ENCODE measurements around the gene PPFIBP1. TPM values are rescaled to one million over a fixed set of nuclear protein-coding genes. Genes with fewer than 3 reads are reported as not detected.

PPFIBP1 gene
- total RNA-seq, 2 donors from 2014 or later: 63.9 to 67.5 TPM

DNA sequence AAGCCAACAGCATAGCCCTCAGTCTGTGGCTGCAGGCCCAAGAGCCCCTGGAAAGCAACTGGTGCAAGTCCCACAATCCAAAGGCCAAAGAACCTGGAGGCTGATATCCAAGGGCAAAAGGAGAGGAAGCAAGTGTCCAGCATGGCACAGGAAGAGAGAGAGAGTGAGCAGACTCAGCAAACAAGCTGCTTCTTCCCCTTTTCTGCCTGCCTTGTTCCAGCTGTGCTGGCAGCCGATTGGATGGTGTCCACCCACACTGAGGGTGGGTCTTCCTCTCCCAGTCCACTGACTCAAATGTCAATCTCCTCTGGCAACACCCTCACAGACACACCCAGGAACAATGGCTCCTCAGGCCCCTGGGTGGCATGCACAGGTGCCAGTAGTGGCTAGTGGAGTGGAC is 44.0 kb upstream of the PPFIBP1 start:
- Histone ChIP-seq H3K4me3 (no peak overlapping the region), H3K4me1 (no peaks in the 10 kb centered on the region), H3K27ac (no peak overlapping the region), H3K9me3 (peaks cover 0 to 9% (median 0%) of the 10 kb centered on the region in 3 donors), H3K36me3 (replicated peaks in 1 of 2; ENCODE audit: insufficient read depth in 1 of 2, low read depth in 2 of 2) (no peaks in the 10 kb centered on the region), H3K27me3 (no peaks in the 10 kb centered on the region)
- no peak for ATAC-seq
- TF ChIP-seq, protein P1, sequence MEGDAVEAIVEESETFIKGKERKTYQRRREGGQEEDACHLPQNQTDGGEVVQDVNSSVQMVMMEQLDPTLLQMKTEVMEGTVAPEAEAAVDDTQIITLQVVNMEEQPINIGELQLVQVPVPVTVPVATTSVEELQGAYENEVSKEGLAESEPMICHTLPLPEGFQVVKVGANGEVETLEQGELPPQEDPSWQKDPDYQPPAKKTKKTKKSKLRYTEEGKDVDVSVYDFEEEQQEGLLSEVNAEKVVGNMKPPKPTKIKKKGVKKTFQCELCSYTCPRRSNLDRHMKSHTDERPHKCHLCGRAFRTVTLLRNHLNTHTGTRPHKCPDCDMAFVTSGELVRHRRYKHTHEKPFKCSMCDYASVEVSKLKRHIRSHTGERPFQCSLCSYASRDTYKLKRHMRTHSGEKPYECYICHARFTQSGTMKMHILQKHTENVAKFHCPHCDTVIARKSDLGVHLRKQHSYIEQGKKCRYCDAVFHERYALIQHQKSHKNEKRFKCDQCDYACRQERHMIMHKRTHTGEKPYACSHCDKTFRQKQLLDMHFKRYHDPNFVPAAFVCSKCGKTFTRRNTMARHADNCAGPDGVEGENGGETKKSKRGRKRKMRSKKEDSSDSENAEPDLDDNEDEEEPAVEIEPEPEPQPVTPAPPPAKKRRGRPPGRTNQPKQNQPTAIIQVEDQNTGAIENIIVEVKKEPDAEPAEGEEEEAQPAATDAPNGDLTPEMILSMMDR (IDR thresholded peaks at IDR 0.05): no peak
- no peak for TF ChIP-seq POLR2A (IDR thresholded peaks at IDR 0.05)
- no peak for DNase-seq
- intact Hi-C loops (cut with DNase I): no loop called here
- 15 to 60% methylated on average over 1 of the region's 1 CpG for WGBS, 2 donors

DNA sequence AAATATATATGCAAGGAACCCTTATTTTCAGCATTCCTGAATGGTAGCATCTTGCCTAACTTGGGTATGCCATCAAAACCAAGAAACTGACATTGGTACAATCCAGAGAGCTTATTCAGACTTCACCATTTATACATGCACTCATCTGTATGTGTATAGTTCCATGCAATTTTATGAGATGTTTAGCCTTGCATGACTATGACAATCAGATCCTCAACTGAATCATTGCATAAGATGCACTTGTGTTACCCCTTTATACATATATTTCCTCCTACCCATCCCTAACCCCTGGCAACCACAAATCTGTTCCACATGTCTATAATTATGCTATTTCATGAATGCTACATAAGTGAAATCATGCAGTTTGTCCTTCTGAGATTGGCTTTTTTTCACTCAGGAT is 37.0 kb upstream of the PPFIBP1 start:
- no peak for TF ChIP-seq POLR2A (IDR thresholded peaks at IDR 0.05)
- TF ChIP-seq, protein P1 (IDR thresholded peaks at IDR 0.05): no peak
- intact Hi-C loops (cut with DNase I): no loop called here
- Histone ChIP-seq H3K27ac (no peak overlapping the region), H3K36me3 (replicated peaks in 1 of 2; ENCODE audit: insufficient read depth in 1 of 2, low read depth in 2 of 2) (no peaks in the 10 kb centered on the region), H3K4me3 (no peak overlapping the region), H3K9me3 (no peaks in the 10 kb centered on the region), H3K4me1 (peaks cover 3% of the 10 kb centered on the region), H3K27me3 (no peaks in the 10 kb centered on the region)
- DNase-seq: no peak
- ATAC-seq: no peak

DNA sequence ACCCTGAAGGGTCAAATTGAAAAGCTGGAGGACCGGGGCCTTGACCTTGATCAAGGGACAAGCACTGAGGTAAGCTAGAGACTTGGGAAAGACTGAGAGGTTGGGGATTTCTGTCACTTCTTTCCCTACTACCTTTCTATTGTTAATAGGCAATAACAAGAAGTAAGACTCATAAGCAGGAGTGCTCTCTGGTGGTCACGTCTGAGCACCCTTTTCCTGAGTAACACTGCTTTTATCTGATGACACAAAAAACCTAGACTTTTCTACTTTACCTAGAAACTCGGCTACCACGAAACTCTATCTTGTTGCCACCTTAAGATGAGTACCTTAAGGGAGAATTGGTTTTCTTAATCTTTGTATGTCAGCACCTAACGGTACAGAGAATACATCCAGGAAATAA is 35.5 kb upstream of the PPFIBP1 start:
- Histone ChIP-seq H3K4me3 (no peak overlapping the region), H3K4me1 (peaks cover 3% of the 10 kb centered on the region), H3K27me3 (no peaks in the 10 kb centered on the region), H3K36me3 (replicated peaks in 1 of 2; ENCODE audit: insufficient read depth in 1 of 2, low read depth in 2 of 2) (no peaks in the 10 kb centered on the region), H3K9me3 (no peaks in the 10 kb centered on the region), H3K27ac (no peak overlapping the region)
- intact Hi-C loops (cut with DNase I): no loop called here
- 72 to 73% methylated on average over 5 of the region's 5 CpGs for WGBS, 2 donors
- no peak for DNase-seq
- ATAC-seq: no peak
- TF ChIP-seq POLR2A (IDR thresholded peaks at IDR 0.05): no peak
- TF ChIP-seq, protein P1 (IDR thresholded peaks at IDR 0.05): peak in 1 of 7 experiments; percentile 6

DNA sequence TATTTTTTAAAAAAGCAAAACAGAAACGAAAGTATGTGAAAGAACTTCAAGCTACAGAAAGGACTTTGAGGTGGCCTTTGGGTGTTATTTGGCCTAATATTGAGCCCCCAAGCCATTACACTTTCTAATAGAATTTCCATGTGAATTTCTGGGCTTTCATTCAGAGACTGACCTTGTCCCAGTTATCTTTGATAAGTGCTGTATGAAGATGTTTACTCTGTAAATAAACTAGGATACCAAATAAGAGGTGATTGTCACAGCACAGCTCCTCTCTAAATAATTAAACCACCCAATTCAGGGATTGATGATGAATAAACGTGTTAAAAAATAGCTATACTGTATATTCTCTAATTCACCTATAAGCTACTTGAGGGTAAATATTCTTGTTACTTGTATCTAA is 32.8 kb upstream of the PPFIBP1 start:
- intact Hi-C loops (cut with DNase I): no loop called here

More for the DNA sequence above, 32.8 kb upstream of the PPFIBP1 start:
- H3K4me3 ChIP-seq: no peak overlapping the region
- no peak overlapping the region for H3K27ac ChIP-seq
- DNase-seq (no peak), ATAC-seq (no peak)
- no peak for TF ChIP-seq POLR2A (IDR thresholded peaks at IDR 0.05)
- TF ChIP-seq, protein P1 (IDR thresholded peaks at IDR 0.05): no peak
- H3K9me3 ChIP-seq: no peaks in the 10 kb centered on the region
- no peaks in the 10 kb centered on the region for H3K27me3 ChIP-seq
- WGBS, 2 donors: 35 to 38% methylated on average over 2 of the region's 2 CpGs
- H3K36me3 ChIP-seq (replicated peaks in 1 of 2; ENCODE audit: insufficient read depth in 1 of 2, low read depth in 2 of 2): no peaks in the 10 kb centered on the region
- peaks cover 3% of the 10 kb centered on the region for H3K4me1 ChIP-seq
